Heart left ventricle (tissue), 13 donors: Measurements from ENCODE around the gene ZNF536.

Source experiments
- POLR2A ChIP-seq, 2 donors: fragments of 450-650 bp; IDR thresholded peaks; one replicate each; pipeline ENCODE4 v1.6.1; 2017; ENCODE audit warnings: antibody characterized with exemption in 2 of 2, mild to moderate bottlenecking in 2 of 2, moderate library complexity in 2 of 2
- TF ChIP-seq, protein P1 (sequence below), 12 donors: fragments of 200-600 bp; sonication (generic) in 4 of 12; IDR thresholded peaks; one replicate each; pipeline versions ENCODE4 v1.5.0 to v1.8.0; 2018 to 2022; ENCODE audit warnings: antibody characterized with exemption in 12 of 12, mild to moderate bottlenecking in 5 of 12
- donor health status: ischemic (EF 13 %, LVEDD 7.1; RV severe dilation, severe dysfunction).
- donor health status: DM: no; HTN: yes; CAD: no.
- donor health status: DM: no; HTN: no; CAD: no.
- donor health status: ischemic (EF 25% LVEDD 6.9; RV normal size, moderate dysfunction).
- donor health status: ischemic (EF 25% LVEDD 5.7; RV mildly dilated, moderate dysfunction).
- donor health status: ischemic (EF 35%, LVEDD 5.7; RV mildly dilated, moderate dysfunction).
- donor health status: nonischemic (EF 11% LVEDD 7.7; RV severe dilation, severe dysfunction).
- donor health status: DM: yes; HTN: yes; CAD: no.
- donor health status: PGD.
- donor health status: ischemic (EF 29% LVEDD 5.4; RV normal size, mild dysfunction).
- donor health status: nonischemic (EF 23%, LVEDD 6.1; RV moderate dilation, normal function).

GRCh38 chr19:30467239-30467638 is 95.1 kb downstream of the ZNF536 start:
- TF ChIP-seq, protein P1, sequence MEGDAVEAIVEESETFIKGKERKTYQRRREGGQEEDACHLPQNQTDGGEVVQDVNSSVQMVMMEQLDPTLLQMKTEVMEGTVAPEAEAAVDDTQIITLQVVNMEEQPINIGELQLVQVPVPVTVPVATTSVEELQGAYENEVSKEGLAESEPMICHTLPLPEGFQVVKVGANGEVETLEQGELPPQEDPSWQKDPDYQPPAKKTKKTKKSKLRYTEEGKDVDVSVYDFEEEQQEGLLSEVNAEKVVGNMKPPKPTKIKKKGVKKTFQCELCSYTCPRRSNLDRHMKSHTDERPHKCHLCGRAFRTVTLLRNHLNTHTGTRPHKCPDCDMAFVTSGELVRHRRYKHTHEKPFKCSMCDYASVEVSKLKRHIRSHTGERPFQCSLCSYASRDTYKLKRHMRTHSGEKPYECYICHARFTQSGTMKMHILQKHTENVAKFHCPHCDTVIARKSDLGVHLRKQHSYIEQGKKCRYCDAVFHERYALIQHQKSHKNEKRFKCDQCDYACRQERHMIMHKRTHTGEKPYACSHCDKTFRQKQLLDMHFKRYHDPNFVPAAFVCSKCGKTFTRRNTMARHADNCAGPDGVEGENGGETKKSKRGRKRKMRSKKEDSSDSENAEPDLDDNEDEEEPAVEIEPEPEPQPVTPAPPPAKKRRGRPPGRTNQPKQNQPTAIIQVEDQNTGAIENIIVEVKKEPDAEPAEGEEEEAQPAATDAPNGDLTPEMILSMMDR (IDR thresholded peaks at IDR 0.05) = no peak
- TF ChIP-seq POLR2A (IDR thresholded peaks at IDR 0.05) = no peak
